Epidermal melanocyte (primary cell): ENCODE measurements around the gene PDGFD.

Source experiments
- DNase-seq: peaks from one replicate; pipeline ENCODE4 v3.0.0; 2011; ENCODE audit warnings: low spot score; ENCODE audit not compliant: insufficient read length

The PDGFD gene

GRCh38 chr11:103959279-103959942 is 204.5 kb downstream of the PDGFD start:
- no peak for DNase-seq

GRCh38 chr11:103958475-103959215 is 205.3 kb downstream of the PDGFD start:
- DNase-seq, result no peak

GRCh38 chr11:103953797-103954486 is 210.0 kb downstream of the PDGFD start:
- no peak for DNase-seq

GRCh38 chr11:103949781-103950180 is 214.2 kb downstream of the PDGFD start:
- no peak for DNase-seq

GRCh38 chr11:103948187-103948763 is 215.7 kb downstream of the PDGFD start:
- no peak for DNase-seq

GRCh38 chr11:103947546-103947919 is 216.4 kb downstream of the PDGFD start:
- DNase-seq, result no peak

GRCh38 chr11:103946793-103947545 is 217.0 kb downstream of the PDGFD start:
- no peak for DNase-seq

- DNase-seq, result no peak
Measured at GRCh38 chr11:103944251-103944940, 219.6 kb downstream of the PDGFD start.

- no peak for DNase-seq
Measured at GRCh38 chr11:103942646-103943045, 221.3 kb downstream of the PDGFD start.

GRCh38 chr11:103940551-103940950 is 223.4 kb downstream of the PDGFD start:
- no peak for DNase-seq

- no peak for DNase-seq
Measured at GRCh38 chr11:103939694-103940093, 224.3 kb downstream of the PDGFD start.

- DNase-seq, result no peak
Measured at GRCh38 chr11:103936059-103936458, 227.9 kb downstream of the PDGFD start.

GRCh38 chr11:103935219-103935618 is 228.7 kb downstream of the PDGFD start:
- DNase-seq, result no peak

- DNase-seq, result no peak
Measured at GRCh38 chr11:103929170-103929903, 234.6 kb downstream of the PDGFD start.

- DNase-seq, result no peak
Measured at GRCh38 chr11:103928802-103929161, 235.2 kb downstream of the PDGFD start.

- no peak for DNase-seq
Measured at GRCh38 chr11:103928040-103928801, 235.7 kb downstream of the PDGFD start.

- DNase-seq, result no peak
Measured at GRCh38 chr11:103927535-103927934, 236.4 kb downstream of the PDGFD start.

GRCh38 chr11:103926990-103927389 is 237.0 kb downstream of the PDGFD start:
- DNase-seq, result no peak
